Right renal pelvis (tissue), 4 donors: Measurements from ENCODE around the gene UNC13C. TPM values are rescaled to one million over a fixed set of nuclear protein-coding genes. Genes with fewer than 3 reads are reported as not detected.

Experiments
- DNase-seq, 4 donors: peaks; one replicate each; pipeline ENCODE4 v3.0.0-alpha.2; 2013; ENCODE audit warnings: low read depth in 4 of 4, low spot score in 3 of 4, missing footprints in 1 of 4
- polyA plus RNA-seq, 4 donors: library from polyadenylated mRNA; unstranded; fragments of 120-200 nt; gene quantifications; one replicate each; pipeline ENCODE4 v1.2.1, GENCODE V29; 2013; ENCODE audit not compliant: insufficient read length in 4 of 4

The UNC13C gene
- polyA plus RNA-seq, 4 donors, result 6.7 to 9.9 (median 9.1) TPM

DNA sequence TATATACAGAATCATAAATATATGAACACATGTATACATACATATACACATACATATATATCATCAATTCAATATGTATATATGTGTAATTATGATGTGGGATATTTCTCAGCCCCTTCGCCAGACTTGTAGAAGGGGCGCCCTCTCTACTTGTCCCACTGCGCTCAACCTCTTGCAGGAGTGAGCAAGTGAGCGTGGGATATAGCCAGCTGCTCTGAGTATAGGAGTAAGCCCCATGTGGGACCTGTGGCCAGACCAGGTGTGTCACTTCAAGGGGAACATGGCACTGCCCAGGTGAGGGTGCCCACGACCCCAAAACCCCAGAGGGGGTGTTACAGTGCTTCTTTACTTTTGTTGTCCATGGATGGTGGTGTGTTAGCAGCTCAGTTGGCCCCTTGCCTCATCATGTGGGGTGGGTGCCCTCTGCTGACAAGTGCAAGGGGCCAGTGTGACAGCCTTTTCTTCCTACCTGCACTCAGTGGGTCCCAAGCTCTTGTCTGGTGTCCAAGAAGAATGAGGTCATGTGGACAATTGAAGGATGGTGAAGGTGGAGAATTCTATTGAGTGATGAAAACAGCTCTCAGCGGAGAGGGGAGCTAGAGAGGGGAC is 304.1 kb downstream of the UNC13C start:
- no peak for DNase-seq

DNA sequence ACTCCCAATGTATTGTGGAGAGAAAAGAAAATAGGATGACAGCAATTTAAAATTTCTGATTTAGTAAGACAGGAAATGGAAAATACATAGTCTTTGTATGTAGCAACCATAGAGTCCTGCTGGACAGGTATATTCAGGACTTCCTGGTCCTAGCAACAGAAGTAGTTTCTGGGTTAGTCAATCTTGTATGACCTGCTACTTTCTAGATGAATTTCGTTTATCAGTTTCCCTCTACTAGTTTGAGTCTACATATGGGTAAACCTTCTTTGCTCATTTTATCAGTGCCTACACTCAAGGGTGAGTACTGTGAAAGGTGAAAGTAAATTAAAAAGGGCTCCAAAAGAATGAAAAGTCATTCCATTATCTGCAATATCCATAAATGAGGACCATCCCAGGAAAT is 309.8 kb downstream of the UNC13C start:
- DNase-seq, result no peak

DNA sequence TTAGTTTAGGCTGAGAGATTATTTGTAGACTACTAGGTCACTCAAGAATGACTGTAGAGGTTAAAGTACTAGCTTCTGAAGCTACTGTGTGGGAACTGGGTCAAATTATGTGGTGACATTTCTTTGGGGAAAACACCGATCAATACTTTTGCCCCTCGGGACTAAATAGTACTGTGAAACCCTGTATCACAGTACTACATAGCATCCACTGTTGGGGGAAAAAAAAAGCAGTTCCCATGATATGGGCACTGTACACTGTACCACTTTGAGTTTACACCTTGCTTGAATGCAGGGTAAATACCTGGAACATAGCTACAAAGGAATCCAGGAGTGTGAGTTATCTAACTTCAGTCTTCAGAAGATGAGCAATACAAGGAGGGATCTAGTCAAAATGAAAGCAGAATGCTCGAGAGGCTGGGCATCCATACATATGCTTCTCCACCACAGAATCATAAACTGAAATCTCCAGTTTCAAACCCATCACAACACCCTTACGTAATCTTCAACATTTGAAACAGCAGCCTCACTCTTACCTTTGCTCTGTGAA is 311.4 kb downstream of the UNC13C start:
- no peak for DNase-seq

DNA sequence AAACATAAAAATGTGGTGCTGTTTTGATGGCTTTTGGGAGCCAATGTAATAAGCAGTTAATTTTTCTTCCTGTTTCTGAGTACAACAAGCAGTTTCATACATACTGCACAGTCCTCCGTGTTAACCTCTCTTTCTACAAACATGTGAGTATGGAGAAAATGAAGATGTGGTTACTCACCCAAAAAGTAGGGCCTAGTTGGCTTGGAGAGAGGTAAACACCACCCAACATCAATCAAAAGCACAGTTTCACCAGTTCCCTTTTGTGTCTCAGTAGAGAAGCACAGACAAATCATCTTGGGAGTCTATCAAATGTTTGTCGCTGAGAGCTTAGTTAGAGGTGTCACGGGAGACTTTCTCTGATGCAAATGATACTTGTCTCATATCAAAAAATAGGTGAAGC is 320.2 kb downstream of the UNC13C start:
- no peak for DNase-seq

DNA sequence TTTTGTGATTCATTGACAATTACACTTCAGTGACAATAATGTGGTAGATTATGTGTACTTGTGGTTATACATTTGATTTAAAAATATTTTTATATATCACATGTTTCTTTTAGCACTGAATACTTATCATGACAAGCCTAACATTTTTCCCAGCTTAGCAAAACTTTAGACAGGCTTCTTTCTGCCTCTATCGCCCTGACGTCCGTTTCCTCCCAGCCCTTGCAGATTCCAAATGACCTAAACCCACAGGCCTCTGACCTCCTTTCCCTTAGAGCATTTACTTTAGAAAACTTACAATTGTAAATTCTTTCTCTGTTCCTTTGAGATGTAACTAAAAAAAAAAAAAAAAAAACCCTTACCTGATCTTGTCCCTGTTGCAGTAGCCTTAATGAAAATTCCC is 326.1 kb downstream of the UNC13C start:
- no peak for DNase-seq

DNA sequence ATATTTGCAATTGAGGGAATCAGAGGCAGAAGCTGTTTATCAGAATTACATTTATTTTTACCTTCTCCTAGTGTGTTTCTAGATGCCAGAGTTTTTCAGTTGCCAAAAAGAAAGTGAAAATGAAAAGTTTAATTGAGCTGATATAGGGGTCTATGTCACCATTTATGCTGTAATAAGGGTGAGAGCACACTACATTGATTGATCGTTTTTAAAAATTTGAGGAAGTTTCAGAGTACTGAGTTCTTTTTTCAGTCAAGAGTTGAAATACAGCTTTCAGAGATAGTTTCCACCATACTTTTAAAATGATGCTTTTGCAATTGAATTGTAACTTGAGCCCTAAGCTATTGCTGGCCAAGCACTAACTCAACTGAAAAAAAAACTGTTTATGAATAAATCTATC is 326.9 kb downstream of the UNC13C start:
- no peak for DNase-seq

DNA sequence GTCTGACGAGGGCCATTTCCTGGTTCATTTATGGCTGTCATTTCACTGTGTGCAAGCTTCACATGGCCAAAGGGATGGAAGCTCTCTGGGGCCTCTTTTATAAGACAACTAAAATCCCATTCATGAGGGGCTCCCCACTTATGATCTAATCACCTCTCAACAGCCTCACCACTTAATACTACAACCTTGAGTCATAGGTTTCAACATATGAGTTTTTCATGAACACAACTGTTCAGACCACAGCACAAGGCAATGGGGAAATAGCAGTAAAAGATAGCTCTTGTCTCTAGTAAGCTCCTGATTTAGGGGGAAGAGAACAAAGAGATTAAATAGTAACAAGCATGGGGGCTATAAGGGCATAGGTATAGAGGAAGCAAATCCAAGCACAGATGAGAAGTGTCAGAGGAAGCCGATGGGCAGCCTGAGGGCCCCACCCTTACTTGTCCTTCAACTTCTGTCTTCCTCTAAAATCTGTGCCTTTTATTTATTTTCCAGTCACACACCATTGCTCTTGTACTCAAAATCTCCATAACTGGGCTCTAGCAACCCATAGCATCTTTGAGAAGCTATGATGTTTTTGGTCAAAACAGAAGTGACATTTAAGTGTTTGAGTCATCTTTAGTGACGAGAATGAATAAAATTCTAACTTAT is 329.1 kb downstream of the UNC13C start:
- DNase-seq, result no peak

DNA sequence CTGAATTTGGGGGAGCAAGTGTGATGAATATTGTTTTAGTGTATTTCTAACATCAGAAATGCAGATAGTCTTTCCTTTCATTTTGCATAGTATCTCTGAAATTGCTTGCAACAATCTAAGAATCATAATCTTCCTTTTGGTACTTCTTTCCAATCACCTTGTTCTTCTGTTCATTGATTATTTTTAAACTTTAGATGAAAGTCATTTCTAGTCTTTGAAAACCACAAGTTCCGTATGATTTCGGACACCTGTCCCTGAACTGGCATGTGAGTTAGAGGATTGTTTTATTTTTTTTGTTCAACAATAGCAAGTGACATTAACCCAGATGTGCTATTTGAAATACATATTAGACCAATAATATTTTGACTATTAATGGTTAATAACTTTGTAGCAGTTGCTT is 329.7 kb downstream of the UNC13C start:
- no peak for DNase-seq

DNA sequence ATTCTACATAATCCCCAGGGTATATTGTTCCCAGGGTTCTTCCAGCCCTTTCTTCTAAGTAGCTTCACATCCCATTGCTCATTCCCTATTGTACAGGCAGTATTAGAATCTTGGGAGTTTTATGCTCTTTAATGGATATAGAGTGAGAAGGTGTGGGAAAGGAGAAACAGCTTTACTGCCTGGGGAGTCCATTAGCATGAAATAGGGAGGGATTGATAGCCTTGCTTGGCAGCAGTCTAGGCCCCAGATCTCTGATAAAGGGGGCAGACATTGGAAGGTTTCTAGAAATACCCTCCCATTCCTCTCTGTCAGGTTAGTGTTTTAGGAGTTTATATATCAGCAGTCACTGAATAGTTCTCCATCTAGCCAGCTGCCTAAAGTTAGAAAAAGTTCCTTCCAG is 334.3 kb downstream of the UNC13C start:
- no peak for DNase-seq

DNA sequence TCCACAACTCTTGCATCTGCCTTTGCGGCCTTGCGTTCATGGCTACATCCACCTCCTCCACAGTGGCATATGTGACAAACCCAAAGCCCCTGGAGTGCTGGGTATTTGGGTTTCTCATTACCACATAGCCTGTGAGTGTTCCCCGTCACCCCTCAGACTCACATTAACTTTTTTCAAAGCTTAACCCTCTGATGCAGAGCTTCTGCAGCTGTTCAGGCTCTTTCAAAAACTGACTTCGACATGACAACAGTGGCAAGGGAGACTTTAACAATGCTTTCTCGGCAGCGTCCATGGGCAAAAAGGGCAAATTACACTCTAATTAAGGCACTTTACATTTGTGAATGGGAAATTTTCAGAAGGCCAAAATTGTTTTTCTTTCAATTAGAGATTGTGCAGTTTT is 343.2 kb downstream of the UNC13C start:
- DNase-seq, result no peak

DNA sequence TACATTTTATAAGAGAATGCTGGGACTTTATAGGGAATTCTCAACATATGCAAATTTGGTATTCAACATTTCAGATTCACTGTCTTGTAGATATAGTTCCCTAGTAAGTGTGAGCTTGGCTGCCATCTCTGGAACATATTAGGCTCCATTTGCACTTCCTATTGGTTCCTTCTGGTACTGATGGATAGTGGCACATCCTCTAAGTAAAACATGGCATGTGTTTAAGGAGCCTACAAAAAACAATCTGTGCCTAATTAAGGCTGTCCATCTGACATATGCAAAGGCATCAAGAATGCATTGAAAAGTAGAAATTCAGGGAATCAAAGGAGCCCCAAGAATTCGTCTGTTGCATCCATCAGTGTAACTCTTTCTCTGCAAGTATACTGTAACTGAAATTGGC is 344.1 kb downstream of the UNC13C start:
- no peak for DNase-seq

DNA sequence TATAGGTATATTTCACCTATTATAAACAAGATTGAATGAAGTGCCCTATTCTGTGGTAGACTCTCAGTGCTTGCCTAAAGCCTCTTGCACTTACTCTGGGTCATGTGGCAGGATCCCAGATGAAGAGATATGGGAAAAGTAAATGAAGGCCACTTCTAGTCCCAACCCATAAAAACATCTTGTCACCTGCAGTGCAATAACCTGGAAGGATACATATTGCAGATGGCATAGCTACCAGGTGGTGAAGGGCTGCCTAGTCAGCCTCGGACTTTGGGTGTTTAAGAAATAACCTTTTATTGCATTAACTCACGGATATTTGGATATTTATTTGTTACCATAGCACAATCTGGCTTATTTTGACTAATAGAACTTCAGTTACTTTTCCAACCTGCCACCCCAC is 367.1 kb downstream of the UNC13C start:
- DNase-seq, result no peak

DNA sequence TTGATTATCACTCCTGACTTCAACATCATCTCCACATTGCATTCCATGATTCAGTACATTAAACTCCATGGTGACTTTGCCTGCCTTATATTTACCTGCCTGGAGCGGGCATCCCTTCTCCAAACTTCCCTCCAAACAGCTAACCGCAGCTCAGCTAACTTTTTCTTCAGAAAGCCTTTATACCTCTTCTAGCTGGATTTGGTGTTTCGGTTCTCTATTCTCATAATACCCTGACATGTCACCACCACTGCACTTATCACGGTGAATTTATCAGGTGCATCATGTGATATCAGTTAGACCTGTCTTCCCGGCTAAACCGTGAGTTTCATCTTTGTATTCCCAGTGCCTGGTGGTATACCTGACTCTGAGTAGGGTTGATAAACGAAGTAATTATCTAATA is 367.6 kb downstream of the UNC13C start:
- DNase-seq, result no peak

DNA sequence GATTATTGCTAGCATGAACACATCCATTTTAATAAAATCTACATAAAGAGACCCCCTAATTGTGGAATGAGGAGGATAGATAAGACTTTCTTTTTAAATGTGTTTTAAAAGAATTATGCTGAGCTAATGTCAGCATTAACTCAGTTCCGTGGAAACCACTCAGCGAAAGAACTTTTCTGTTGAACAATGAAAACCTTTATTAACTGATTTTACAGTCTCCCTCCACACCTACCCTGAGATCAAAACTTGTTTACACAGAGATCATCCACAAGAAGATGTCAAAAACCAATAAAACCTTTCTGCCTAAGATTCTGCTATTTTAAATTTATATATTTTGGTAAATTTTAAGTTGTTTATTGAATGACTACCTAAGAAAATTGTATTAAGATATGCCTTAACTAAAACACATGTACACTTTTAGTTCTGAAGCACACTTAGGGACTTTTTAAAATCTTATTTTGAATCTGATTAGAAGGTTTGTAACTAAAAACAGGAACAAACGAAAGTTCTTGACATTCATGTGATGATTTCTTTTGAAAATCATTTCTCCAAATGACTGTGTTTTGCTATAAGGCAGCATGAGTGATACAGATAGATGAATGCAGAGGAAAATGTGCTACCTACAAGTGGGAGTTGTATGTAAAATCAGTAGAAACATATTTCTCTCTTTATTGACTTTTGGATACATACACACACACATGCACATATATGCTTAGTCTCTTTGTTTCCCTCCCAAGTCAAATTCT is 369.0 kb downstream of the UNC13C start:
- no peak for DNase-seq

DNA sequence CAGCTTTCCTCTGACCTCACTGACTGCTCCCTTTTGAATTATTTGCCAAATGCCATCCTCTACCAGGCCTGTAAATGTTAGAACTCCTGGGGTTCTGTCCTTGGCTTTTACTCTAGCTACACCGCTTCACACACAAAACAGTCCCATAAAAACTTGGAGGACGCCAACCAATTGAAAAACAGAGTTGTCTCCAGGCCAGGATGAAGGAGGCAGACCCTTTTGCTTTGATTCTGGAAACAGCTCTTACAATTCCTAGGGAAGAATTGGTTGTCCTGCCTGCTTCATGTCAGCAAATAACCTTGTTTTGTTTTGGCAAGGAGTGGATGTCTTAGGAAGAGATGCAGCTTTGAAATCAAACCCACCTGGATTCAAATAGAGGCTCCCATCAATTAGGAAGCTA is 375.5 kb downstream of the UNC13C start:
- DNase-seq, result no peak

DNA sequence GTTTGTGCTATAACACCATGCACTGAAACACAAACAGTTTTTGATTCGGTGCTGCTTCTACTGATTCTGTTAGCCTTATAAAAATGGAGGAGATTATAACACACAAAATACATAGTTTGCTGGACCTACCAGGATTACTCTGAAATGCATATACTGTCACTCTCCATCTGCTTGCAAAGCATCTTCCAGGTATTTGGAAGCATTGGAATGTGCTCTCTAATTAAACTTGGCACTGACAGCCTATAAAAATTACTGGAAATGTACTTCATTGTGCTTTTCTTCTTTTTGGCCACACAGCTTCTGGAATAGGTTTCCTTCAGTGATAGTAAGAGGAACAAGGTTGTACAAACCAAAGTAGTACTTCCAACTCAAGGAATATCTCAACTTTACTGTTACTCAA is 376.1 kb downstream of the UNC13C start:
- DNase-seq, result no peak

DNA sequence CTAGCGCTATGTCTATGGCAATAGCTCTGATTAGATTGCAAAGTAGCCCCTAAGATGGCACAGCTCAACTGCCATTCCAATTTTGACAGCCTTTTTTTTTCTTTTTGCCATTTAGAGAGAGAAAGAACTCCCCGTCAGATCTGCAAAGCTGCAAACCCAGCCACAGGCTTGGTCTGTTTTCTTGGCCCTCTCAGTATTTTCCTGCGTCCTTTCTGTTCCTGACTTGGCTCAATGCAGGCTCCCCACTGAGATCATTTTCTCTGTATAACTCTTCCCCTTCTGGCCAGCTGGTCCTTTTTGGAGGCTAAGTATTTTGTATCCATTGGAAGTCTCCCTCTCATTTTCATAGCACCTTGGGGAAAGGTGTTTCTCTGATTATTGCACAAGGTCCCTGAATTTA is 386.7 kb downstream of the UNC13C start:
- DNase-seq, result no peak

DNA sequence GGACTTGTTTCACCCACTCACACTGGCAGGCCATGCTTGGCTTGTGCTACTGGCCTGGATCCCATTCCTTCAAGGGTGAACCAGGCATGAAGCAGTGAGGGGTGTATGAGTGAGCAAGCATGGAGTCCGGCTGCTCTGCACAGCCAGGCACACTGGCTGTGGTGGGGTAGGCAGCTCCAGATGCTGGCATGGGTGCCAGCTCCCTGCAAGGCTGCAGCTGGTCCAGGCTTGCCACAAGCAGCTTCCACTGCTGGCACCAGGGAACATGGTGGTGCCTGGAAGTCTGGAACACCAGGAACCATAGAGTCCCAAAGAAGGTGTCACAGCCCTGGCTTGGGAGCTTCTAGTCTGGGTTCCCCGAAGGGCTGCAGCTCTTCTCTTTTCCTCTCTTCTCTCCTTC is 395.1 kb downstream of the UNC13C start:
- no peak for DNase-seq

DNA sequence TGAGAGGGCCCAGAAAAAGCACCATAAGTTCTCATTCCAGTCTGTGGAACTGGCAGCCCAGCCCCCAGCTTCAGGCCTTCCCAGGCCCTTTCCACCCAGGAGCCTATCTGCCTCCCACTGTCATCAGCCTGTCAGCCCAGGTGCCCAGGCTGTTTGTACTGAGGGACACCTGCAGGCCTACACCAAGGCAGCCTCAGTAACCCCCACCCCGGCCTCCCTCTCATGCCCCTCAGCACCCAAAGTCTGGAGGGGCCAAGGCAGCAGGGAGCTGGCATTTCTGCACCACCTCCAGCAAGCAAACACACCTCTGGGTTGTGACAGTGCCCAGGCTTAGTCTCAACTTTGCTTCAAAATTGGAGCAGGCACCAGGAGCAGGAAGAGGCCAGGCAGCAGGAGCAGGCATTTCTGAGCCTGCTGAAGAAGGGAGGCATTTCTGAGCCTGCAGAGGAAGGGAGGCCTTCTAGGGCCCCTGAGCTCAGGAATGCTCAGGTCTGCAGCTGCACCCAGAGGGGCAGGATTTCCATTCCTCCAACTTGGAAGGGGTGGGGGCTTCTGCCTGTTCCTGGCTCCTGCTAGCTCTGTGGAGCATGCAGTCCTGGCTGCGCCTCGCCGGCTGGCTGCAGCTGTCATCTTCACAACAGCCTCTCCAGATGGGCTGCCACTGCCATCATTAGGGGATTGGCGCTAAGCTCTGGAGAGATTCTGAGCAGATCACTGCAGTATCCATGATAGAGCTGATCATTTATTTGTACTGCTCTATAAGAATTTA is 396.1 kb downstream of the UNC13C start:
- DNase-seq, result no peak

DNA sequence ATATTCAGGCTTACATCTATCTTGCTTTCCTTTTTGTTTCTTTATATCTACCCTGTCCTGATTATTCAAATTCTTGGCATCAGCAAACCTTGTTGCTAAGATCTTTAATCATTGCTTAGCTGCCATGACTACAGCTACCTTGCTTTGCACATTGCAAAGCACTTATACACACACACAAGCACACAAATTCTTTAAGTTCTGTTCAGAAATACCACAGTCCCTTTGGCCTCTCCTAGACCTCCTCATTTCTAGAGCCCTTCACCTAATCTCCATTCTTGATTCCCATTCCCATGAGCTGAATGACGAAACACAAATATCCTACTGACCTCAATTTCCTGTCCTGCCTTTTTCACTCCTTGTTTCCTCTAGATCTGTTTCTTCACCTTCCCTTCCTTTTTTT is 409.6 kb downstream of the UNC13C start:
- DNase-seq, result no peak

DNA sequence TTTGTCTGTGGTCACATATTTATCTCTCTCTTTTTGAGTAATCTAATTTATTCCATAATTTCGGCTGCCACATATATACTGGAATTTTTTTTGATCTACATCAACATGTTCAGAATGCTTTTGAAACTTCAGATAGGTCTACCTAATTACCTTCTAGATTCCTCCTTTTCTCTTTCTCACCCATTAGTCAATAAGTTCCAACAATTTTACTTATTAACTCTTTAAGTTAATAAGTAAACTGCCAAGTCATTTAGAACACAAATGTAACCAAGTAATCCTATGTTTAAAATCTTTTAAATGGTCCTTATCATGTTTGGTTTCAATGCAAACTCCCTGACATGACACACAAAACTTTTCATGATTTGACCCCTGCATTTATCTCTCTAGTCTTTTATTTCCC is 410.5 kb downstream of the UNC13C start:
- peak in 1 of 4 donors; percentile 3 for DNase-seq
